OCI-LY3 (cell line): ENCODE measurements around the gene SEMA6A.

Experiments
- CTCF ChIP-seq: fragments of 200-600, 300-600 bp; sonication (generic); IDR thresholded peaks from 2 replicates; pipeline ENCODE4 v1.5.1; 2014; ENCODE audit warnings: antibody characterized with exemption, low read length, low read depth
- EZH2phosphoT487 ChIP-seq: fragments of 200-600 bp; shearing (Covaris generic); IDR thresholded peaks from 2 replicates; pipeline ENCODE4 v1.6.1; 2018; ENCODE audit warnings: antibody characterized with exemption, mixed run types, low read depth

- TF ChIP-seq CTCF (no peak), EZH2phosphoT487 (no peak)
These were observed 47.9 kb upstream of the SEMA6A start for GRCh38 chr5:116622375-116623050.
